Uterus (tissue), 4 donors: ENCODE results near the gene NR2E3. TPM values are rescaled to one million over a fixed set of nuclear protein-coding genes. Genes with fewer than 3 reads are reported as not detected.

Experiments
- DNase-seq, 2 donors: peaks; one replicate each; pipeline ENCODE4 v3.0.0-alpha.2; 2019 to 2020
- H3K27ac ChIP-seq, 2 donors: fragments of 200-600 bp; sonication (generic); 1 replicate in 1 of 2; 2 replicates in 1 of 2; pipeline ENCODE4 v1.5.1; 2016 to 2018
- H3K27me3 ChIP-seq, 2 donors: fragments of 200-600 bp; sonication (generic); one replicate each; pipeline ENCODE4 v1.5.1; 2018 to 2019; ENCODE audit warnings: control low read depth in 1 of 2
- H3K36me3 ChIP-seq, 2 donors: fragments of 200-600 bp; sonication (generic); one replicate each; pipeline ENCODE4 v1.5.1; 2019; ENCODE audit warnings: control low read depth in 1 of 2
- H3K4me1 ChIP-seq, 2 donors: fragments of 200-600 bp; sonication (generic); one replicate each; pipeline ENCODE4 v1.5.1; 2018 to 2019; ENCODE audit warnings: control low read depth in 1 of 2
- H3K4me3 ChIP-seq, 2 donors: fragments of 200-600 bp; sonication (generic); 1 replicate in 1 of 2; 2 replicates in 1 of 2; pipeline ENCODE4 v1.5.1; 2018 to 2019; ENCODE audit warnings: mild to moderate bottlenecking in 1 of 2
- H3K9me3 ChIP-seq, 2 donors: fragments of 200-600 bp; sonication (generic); one replicate each; pipeline ENCODE4 v1.5.1; 2019; ENCODE audit warnings: control low read depth in 1 of 2
- CTCF ChIP-seq, 4 experiments: fragments of 200-600 bp in 2 of 4; fragments of 450-650 bp in 2 of 4; sonication (generic) in 2 of 4; IDR thresholded peaks; one replicate each; pipeline ENCODE4 v1.5.1; 2016 to 2019; ENCODE audit warnings: antibody characterized with exemption in 4 of 4, mild to moderate bottlenecking in 2 of 4, moderate library complexity in 1 of 4
- POLR2A ChIP-seq, 2 donors: fragments of 450-650 bp; IDR thresholded peaks; one replicate each; pipeline ENCODE4 v1.6.1; 2016; ENCODE audit warnings: antibody characterized with exemption in 2 of 2, mild to moderate bottlenecking in 1 of 2, moderate library complexity in 1 of 2
- intact Hi-C: fragments of 100-400 bp; cut with DNase I; formaldehyde crosslinking; loops from one replicate; pipeline ENCODE4 v1.15.1; 2023; ENCODE audit warnings: low total_unique reads
- total RNA-seq, 4 donors: library from RNA; depleted of rRNA in 3 of 4; stranded (reverse); fragments of >200 nt in 3 of 4; gene quantifications; one replicate each; pipeline versions ENCODE4 v1.1.0 to v1.2.4, GENCODE V29; 2014 to 2023
- donor health status: DM: yes; HTN: yes; CAD: no.

The NR2E3 gene
- total RNA-seq, 4 donors from 2014 or later: 0.41 TPM; not detected in 3

GRCh38 chr15:71800835-71801745 lies 9.3 kb upstream of the NR2E3 start:
- intact Hi-C loops: loop anchor here (10.0 kb wide), 1 partner anchor 356 kb away; no protein-coding TSS in a partner anchor
- no peak overlapping the region for H3K27ac ChIP-seq
- no peaks in the 10 kb centered on the region for H3K27me3 ChIP-seq
- TF ChIP-seq CTCF (IDR thresholded peaks at IDR 0.05): peak; percentile 86 to 96 (median 90)
- no peak for TF ChIP-seq POLR2A (IDR thresholded peaks at IDR 0.05)
- no peaks in the 10 kb centered on the region for H3K36me3 ChIP-seq
- no peak overlapping the region for H3K4me3 ChIP-seq
- no peaks in the 10 kb centered on the region for H3K9me3 ChIP-seq
- peak in 1 of 2 donors; percentile 36 for DNase-seq
- no peaks in the 10 kb centered on the region for H3K4me1 ChIP-seq

- H3K27ac ChIP-seq: no peak overlapping the region
- intact Hi-C loops: loop anchor here (10.0 kb wide), 1 partner anchor 357 kb away; no protein-coding TSS in a partner anchor
- H3K36me3 ChIP-seq: no peaks in the 10 kb centered on the region
- DNase-seq: no peak
- TF ChIP-seq POLR2A (IDR thresholded peaks at IDR 0.05): no peak
- TF ChIP-seq CTCF (IDR thresholded peaks at IDR 0.05): no peak
- no peaks in the 10 kb centered on the region for H3K9me3 ChIP-seq
- no peaks in the 10 kb centered on the region for H3K27me3 ChIP-seq
- no peaks in the 10 kb centered on the region for H3K4me1 ChIP-seq
- H3K4me3 ChIP-seq: no peak overlapping the region
These were observed 8.3 kb upstream of the NR2E3 start for GRCh38 chr15:71801935-71802655.

GRCh38 chr15:71802770-71803169 lies 7.6 kb upstream of the NR2E3 start:
- TF ChIP-seq POLR2A (IDR thresholded peaks at IDR 0.05) (no peak), CTCF (IDR thresholded peaks at IDR 0.05) (no peak)

GRCh38 chr15:71804226-71804625 lies 6.1 kb upstream of the NR2E3 start:
- no peak for DNase-seq
- no peak overlapping the region for H3K4me3 ChIP-seq
- intact Hi-C loops: loop anchor here (10.0 kb wide), 1 partner anchor 359 kb away; no protein-coding TSS in a partner anchor
- no peaks in the 10 kb centered on the region for H3K4me1 ChIP-seq
- no peaks in the 10 kb centered on the region for H3K36me3 ChIP-seq
- no peaks in the 10 kb centered on the region for H3K9me3 ChIP-seq
- H3K27ac ChIP-seq: no peak overlapping the region
- H3K27me3 ChIP-seq: no peaks in the 10 kb centered on the region
- no peak for TF ChIP-seq POLR2A (IDR thresholded peaks at IDR 0.05)
- no peak for TF ChIP-seq CTCF (IDR thresholded peaks at IDR 0.05)

More at GRCh38 chr15:71802770-71803169, 7.6 kb upstream of the NR2E3 start:
- H3K36me3 ChIP-seq: no peaks in the 10 kb centered on the region
- intact Hi-C loops: loop anchor here (10.0 kb wide), 1 partner anchor 358 kb away; no protein-coding TSS in a partner anchor
- no peak overlapping the region for H3K27ac ChIP-seq
- H3K4me3 ChIP-seq: no peak overlapping the region
- no peak for DNase-seq
- H3K27me3 ChIP-seq: no peaks in the 10 kb centered on the region
- H3K4me1 ChIP-seq: no peaks in the 10 kb centered on the region
- H3K9me3 ChIP-seq: no peaks in the 10 kb centered on the region
